NCI-H524 (cell line): ENCODE data around the gene RGS17.
"Not testable (repeated sequence)": the region's sequence is repeated elsewhere in the genome, so short reads cannot be mapped to it uniquely, and the experiment has no call there.

ENCODE experiments used
- DNase-seq, 2 experiments: peaks; one replicate each; lab custom pipeline; 2025; lab: John Stamatoyannopoulos, UW

Gene RGS17

DNA sequence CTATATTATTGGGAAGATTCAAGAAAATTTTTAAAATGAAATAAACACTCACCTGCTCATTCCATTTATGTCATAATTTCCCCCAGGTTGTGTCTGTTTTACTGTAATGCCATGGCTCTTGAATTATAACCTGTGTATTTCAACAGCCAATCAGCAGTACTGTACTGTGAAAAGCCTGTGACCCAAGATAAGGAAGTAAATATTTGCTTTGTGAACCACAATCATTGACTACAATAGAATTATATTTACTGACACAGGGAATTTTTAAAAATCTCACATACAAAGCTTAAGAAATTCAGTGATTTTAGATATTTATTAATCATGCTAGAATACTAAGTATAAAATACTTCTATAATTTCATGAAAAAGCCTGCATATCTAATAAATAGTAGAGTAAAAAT, 6.0 kb downstream of the RGS17 start:
- DNase-seq = no peak

- DNase-seq = no peak
Measured at GRCh38 chr6:153123801-153124200, 7.3 kb downstream of the RGS17 start.

DNA sequence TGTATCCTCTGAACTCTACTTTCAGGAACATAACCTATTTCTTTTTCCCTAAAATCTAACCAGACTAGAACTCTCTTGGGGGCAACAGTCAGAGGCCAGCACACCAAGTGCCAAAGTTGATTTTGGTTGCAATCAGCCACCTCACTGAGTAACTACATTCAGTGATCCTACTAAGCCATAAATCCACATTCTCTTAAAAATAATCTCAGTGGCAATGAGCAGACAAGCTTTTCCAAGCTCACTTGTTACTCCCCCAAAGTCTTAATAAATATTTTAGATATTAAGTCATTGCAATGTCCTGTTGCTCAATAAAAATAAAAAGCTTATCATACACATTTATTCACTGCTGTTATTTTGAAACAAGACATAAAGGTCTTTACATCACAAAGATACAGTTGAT, 9.8 kb downstream of the RGS17 start:
- DNase-seq = no peak

DNA sequence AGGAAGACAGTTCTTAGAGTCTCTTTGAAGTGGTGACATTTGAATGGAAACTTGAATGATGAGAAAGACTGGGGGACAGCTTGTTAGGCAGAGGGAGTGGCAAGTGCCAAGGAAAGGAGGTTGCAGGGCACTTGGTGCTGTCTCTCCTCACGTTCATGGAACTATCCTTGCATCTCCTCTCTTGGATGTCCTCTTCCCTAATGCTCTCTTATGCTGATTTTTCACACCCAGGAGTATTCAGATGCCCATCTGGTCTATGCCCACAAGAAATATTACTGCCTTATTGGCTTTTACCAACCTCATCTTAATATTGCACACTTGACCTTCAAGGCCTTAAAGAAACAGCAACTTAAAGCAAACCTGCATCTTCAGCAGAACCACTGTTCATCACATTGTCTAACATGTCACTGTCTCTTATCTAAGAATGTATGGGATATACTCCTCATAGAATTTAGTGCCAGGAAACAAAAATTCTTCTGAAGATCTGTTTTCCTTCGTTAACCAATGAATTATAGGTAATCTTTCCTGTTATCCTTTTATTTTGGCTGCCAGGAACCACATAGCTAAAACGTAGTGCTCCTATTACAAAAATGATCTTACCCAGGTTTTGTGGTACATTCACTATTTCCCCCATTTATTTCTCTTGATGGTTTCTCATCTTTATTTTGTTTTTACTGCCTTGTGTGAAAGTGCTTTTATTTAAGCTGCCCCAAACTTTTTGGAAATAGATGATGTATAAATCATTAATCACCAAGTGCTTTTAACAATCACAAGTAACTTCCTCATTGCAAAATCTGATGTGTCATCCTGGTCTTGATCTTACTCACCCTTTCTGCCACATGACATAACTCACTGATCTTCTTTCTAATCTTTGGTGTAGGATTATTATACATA, 12.8 kb downstream of the RGS17 start:
- DNase-seq = no peak

DNA sequence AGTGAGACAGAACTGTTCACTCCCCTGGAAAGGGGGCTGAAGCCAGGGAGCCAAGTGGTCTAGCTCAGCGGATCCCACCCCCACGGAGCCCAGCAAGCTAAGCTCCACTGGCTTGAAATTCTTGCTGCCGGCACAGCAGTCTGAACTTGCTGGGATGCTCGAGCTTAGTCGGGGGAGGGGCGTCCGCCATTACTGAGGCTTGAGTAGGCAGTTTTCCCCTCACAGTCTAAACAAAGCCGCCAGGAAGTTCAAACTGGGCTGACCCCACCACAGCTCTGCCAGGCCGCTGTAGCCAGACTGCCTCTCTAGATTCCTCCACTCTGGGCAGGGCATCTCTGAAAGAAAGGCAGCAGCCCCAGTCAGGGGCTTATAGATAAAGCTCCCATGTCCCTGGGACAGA, 20.0 kb downstream of the RGS17 start:
- DNase-seq = not testable (repeated sequence)

DNA sequence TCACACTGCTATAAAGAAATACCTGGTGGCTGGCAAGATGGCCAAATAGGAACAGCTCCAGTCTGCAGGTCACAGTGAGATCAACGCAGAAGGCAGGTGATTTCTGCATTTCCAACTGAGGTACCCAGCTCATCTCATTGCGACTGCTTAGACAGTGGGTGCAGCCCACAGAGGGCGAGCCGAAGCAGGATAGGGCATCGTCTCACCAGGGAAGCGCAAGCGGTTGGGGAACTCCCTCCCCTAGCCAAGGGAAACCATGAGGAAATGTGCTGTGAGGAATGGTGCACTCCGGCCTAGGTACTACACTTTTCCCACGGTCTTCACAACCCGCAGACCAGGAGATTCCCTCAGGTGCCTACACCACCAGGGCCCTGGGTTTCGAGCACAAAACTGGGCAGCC, 20.5 kb downstream of the RGS17 start:
- not testable (repeated sequence) for DNase-seq

GRCh38 chr6:153108315-153108714, 22.8 kb downstream of the RGS17 start:
- DNase-seq = no peak

GRCh38 chr6:153106021-153106420, 25.1 kb downstream of the RGS17 start:
- DNase-seq = no peak

GRCh38 chr6:153104220-153104619, 26.9 kb downstream of the RGS17 start:
- DNase-seq = no peak

GRCh38 chr6:153103319-153103655, 27.8 kb downstream of the RGS17 start:
- no peak for DNase-seq

DNA sequence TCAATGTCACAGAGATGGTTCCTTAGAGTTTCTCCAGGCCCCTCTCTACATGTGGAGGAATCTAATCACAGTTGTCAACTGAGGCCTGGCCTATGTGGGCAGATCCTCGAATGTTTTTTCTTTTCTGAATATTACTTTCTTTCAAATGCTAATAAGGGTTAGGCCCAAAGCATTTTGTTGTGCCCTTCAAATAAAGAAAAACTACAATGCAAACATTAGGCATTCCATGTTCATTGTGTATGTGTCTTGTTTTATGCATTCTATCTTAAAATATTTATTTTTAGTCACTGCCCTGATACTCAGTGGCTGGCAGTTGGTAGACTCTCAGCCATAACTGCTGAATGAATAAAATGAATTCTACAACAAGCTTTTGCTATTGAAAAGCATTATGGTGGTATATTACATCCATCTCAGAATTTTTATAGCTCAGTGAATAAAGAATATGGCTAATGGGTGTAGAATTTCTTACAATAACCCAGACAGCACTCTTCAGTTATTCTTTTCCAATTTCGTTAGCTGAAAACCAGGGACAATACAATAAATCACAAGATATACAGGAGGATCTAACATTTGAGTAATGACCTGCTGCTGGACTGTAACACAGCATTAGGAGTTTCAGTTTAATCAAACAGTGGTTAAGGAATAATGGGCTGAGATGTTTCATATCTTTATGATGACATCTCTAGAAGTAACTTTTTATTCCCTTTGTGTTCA, 28.3 kb downstream of the RGS17 start:
- DNase-seq = no peak

- DNase-seq = no peak
Measured at GRCh38 chr6:153101461-153101860, 29.6 kb downstream of the RGS17 start.

- no peak for DNase-seq
Measured at GRCh38 chr6:153099636-153100035, 31.4 kb downstream of the RGS17 start.

GRCh38 chr6:153096792-153097191, 34.3 kb downstream of the RGS17 start:
- DNase-seq = no peak

GRCh38 chr6:153096031-153096430, 35.1 kb downstream of the RGS17 start:
- peak in 1 of 2 experiments; percentile 45 for DNase-seq

DNA sequence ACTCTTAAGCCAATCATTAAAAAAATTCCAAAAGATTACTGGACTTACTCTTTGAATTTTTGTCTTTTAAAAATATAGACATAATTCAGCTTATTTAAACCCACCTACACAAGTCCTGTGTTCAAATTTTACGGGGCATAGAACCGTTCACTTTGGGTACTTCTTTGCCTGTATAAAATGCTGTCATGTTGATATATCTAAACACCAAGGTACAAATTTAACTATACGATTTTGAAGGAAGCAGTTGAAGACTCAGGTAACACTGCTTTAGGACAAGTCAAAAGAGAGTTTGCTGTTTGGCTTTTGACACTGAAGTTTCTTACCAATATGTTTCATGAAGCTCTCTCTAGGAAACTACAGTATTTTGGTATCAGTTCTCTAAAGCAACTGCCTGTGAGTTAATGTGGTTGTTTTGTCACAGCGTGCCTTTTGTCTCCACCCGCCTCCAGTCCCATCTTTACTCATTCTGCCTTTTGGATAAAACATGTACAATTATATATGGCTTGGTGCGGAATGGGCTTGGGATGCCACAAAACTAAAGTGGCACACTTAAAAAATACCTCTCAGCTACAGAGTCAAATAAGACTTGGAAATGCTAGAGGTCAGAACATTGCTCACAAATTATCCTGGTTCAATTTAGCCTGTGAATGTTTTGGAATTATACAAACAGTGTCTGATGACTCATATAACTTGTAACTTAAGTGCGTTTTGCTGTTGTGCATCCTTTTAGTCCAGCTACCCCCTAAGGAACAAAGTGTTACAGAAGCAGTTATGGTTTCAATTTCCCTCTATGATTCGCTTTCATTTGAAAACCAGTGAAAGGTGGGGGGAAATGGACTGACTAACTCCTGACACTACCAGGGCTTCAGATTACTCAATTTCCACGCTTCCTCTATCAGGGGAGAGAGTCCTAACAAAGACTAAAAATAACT, 38.7 kb downstream of the RGS17 start:
- no peak for DNase-seq

GRCh38 chr6:153090241-153090930, 40.7 kb downstream of the RGS17 start:
- no peak for DNase-seq

DNA sequence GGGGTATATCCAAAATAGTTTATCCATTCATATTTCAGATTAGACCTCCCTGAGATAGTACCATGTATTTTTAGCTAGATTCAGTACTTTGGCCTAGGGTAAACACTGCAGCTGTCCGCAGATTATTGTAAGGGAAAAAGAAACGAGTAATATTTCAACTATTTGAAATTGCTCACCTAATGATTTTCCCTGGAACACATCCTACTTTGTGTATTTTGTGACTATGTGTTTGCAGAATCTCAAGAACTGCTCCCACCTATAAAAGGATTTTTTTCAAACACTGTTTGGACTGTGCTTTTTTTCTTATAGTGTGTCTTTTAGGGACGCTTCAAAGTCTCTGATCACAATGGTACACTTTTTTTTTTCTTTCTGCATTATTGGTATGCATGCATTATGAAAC, 42.3 kb downstream of the RGS17 start:
- no peak for DNase-seq

- DNase-seq = no peak
Measured at GRCh38 chr6:153087436-153087835, 43.6 kb downstream of the RGS17 start.

DNA sequence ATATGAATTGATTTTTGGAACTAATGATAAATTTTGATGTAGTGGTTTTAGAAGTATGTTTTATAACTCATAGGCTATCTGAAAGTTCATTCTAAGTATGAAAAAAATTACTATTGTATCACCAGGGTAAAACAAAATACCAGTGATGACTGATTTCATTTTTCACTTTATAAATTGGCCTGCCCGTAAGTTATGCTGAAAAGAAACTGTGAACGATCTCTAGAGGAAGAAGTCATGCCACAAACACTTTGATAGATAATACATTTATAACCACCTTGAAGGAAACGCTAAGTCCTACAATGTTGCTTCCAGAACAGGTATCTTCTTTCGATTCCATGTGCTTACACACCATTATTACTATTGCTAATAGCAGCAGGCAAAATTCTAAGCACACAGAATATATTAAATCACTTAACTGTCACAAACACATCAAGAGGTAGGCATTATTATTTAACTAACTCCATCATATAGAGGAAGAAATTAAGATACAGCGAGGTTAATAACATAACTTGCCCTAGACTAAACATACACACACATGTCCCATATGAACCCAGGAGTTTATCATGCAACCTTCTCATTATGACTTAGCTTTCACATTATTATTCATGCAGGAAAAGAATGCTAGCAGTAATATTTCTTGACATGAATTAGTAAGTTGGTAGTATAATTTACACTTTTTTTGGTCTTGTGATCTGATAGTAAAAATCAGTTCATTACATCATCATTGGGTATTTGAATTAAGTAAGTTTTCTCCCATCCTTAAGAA, 44.7 kb downstream of the RGS17 start:
- no peak for DNase-seq

- DNase-seq = no peak
Measured at GRCh38 chr6:153085239-153085638, 45.8 kb downstream of the RGS17 start.
